CD4-positive, alpha-beta T cell treated with Interferon gamma for 1 hour (primary cell): ENCODE measurements around the gene ZBTB45.
"Not testable (repeated sequence)": the region's sequence is repeated elsewhere in the genome, so short reads cannot be mapped to it uniquely, and the experiment has no call there.

Experiments used
- DNase-seq: peaks from one replicate; pipeline ENCODE4 v3.0.0-alpha.2; 2020

ZBTB45 gene

DNA sequence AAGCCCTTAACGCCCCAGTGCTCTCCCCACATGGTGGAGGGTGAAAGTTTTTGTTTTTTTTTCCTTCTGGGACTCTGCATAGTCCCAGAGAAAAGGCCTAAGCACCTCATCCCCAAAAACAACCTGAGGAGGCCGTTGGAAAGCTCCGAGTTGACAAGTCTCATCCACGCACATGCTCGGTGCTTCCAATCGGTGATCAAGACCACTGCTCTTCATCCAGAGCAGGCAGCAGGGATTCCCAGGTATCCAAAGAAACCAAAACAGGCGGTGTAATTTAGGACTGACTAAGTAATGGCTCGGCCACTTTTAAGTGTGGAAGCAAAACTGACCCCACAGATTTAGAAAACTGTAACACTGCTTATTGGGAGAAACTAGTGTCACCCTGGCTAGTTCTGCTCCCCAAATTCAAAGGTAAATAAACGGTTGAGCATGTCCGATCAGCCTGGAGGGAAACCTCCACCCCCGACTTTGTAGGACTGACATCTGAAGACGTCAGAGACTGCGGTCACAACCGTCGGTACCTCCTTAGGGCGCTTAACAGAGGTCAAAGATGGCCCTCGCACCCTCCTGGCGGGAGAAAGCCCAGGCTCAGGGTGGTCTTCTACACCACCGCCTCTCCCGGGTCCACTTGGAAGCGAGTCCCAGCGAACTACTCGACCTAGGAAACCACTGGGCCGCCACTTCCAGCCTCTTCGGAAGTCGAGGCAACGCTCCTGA, 44.5 kb downstream of the ZBTB45 start:
- no peak for DNase-seq

DNA sequence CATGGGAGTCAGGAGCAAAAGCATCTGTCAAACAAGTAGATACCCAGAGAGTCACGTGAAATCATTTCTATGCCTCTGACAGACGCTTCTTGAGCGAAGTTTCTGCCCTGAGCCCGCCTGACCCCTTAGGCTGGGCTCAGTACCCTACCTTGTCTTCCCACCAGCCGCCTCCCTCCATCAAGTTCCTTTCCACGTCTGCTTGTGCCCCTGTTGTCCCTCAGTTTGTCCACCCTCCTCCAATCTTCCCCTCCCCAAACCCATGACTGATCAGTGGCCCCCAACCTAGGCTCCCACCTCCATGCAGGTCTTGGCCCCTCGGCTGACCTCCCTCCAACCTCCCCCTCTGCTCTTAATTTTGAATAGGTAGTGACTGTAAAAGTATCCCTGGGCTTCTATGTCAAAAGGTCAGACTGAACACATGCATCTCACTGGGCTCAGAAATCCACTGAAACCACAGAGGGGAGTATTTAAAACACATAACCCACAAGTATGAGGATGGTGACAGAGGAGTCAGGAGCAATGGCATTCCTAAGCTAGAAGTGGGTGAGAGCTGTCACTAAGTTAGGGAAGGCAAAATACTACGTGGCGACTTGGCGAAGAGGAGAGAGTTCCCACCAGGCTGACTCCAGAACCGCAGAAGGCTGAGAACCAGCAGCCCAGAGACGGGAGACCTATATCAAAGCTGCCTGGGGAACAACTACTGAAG, 45.2 kb downstream of the ZBTB45 start:
- DNase-seq, result no peak

DNA sequence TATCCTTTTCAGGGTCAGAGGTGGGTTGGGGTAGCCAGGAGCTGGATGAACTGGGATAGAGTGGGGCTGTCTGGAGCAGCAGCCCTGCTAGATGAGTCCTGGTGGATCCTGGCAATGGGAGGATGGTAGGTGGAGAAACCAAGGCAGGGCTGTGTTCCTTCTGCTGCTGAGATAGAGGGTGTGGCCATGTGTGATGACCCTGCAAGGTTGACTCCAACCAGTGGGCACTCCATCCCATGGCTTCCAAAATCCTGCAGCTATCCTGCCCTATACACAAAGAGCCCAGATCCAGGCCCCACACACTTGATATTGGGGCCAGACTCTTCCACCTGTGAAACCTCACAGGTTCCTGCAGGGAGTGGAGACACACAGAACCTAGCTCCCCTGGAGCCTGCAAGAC, 45.8 kb downstream of the ZBTB45 start:
- no peak for DNase-seq

DNA sequence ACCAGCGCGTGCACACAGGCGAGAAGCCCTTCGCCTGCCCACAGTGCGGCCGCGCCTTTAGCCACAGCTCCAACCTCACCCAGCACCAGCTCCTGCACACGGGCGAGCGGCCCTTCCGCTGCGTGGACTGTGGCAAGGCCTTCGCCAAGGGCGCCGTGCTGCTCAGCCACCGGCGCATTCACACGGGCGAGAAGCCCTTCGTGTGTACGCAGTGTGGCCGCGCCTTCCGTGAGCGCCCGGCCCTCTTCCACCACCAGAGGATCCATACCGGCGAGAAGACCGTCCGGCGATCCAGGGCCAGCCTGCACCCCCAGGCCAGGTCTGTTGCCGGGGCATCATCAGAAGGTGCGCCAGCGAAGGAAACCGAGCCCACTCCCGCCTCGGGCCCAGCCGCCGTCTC, 47.9 kb downstream of the ZBTB45 start:
- DNase-seq, result no peak

DNA sequence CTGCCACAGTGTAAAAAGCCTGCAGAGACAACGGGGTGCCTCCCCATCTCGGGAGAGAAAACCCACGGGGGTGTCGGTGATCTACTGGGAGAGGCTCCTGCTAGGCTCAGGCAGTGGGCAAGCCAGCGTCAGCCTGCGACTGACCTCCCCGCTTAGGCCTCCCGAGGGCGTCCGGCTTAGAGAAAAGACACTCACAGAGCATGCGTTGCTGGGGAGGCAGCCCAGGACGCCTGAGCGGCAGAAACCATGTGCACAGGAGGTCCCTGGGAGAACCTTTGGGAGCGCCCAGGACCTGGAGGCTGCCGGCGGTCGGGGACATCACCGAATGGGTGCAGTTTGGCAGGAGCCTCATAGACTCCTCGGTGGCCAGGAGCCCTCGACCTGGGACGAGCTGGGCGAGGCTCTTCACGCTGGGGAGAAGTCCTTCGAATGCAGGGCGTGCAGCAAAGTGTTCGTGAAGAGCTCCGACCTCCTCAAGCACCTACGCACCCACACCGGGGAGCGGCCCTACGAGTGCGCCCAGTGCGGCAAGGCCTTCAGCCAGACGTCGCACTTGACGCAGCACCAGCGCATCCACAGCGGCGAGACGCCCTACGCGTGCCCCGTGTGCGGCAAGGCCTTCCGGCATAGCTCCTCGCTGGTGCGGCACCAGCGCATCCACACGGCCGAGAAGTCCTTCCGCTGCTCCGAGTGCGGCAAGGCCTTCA, 48.6 kb downstream of the ZBTB45 start:
- DNase-seq, result not testable (repeated sequence)

DNA sequence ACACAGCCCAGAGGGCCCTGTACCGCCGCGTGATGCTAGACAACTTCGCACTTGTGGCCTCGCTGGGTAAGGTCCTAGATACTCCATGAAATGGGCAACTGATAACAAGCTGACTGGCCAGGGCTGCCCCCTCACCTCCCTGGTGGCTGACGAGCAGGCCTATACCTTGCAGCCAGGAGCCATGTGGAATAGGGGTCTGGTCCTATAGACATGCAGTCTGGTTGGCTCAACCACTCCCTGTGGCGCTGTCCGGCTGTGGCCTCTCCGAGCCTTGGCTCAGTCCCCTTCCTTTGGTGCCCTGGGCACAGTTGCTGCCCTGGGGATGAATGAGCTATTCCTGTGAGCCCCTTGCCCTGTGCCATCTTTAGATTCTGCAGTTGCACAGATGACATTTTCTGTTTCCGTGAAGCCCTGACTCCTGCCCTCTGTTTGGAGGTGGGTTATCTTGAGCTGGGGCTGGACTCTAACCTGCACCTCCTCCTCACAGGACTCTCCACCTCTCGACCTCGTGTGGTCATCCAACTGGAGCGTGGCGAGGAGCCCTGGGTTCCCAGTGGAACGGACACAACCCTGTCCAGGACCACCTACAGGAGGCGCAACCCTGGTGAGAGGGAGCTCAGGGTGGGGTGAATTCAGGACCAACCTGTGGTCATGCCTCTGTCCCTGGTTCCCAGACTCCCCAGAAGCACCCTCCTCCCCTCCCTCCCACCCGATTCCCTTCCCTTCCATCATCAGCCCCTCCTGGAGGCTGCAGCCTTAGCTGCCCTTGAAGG, 50.2 kb downstream of the ZBTB45 start:
- no peak for DNase-seq

DNA sequence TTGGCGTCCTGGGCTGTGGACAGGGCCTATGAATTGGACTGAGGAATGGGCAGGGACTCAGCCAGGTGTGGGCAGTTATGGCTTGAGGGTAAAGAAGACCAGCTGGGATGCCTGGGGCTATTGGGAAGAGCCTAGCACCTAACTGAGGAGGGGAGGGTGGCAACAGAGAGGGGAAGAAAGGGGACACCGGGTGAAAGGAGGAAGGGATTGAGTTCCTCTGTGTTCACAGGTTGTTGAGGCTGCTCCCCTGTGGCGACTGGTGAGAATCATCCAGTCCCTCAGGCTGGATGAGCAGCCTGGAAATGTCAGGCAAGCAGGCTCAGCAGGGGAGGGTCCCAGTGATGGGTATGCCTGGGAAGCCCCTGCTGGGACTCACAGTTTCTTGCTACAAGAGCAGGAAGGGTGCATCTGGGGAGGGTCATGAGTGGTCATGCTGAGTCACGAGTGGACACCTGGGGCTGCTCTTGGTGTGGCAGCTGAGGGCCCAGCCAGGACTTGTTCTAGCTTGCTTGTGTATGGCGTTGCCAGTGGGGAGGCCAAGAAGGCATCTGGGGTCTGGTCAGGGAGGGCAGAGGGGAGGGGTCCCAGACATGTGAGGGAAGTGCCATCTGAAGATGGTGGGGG, 51.3 kb downstream of the ZBTB45 start:
- no peak for DNase-seq

DNA sequence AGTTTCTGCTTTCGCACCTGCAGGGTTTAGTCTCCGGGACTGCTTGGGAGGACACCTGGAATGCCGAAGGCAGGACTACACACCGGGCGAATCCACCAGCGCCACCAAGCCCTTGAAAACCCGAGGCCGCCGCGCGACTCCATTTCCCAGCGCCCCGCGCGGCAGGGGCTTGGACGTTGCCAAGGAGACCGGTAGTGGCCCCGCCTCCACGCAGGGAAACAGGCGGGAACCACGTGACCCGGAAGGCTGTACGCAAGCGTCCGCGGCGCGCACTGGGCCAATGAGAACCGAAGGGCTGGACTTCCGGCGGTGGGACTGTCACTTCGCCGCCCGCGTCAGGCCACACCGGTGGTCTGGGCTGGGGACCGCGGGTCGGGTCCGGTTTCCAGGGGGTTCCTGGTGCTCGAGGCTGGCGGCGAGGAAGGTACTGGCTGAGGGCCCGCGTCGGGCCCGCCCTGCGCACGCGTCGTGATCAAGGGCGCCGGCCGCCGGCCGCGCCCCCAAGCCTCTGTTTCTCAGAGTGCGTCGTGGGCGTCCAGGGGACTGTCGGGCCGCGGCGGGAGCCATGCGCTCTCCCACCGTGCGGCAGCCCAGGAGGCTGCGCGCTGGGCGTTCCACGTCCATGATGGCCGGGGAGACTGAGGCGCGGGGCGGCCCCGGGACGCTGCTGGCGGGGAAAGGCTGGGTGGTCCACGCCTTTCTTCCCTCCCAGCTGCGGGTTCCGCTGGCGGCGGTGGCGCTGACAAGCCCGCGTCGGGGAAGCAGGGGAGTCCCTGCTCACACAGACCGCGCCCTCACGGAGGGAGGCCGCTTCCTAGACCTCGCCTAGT, 52.6 kb downstream of the ZBTB45 start, which contains the start of gene ZNF324:
Gene ZNF324 (plus strand): TSS at position 321 of the 830 bp plus-strand sequence. CDS start 2,106 bp downstream, outside the sequence.
- DNase-seq, result peak; percentile 95

DNA sequence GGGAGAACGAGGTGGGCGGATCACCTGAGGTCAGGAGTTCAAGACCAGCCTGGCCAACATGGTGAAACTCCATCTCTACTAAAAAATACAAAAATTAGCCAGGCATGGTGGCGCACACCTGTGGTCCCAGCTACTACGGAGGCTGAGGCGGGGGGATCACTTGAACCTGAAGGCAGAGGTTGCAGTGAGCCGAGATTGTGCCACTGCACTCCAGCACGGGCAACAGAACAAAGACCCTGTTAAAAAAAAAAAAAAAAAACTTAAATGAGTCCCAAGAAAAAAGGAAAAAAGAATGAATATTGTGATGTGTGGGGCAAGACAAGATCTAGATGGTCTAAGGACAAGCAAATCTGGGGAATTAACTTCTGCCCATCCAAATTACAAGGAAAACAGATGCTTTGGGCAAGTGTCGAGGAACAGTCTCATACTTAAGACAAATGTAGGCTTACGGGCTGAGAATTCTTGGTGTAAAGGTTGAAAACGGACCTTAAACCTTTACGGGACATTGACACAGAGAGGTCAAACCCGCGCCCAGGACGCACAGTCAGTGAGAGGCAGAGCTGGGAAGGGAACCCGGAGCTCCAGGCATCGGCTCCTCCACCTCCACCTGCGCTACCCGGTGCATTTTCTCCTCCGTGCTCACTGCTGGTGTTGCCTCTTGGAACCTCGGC, 53.4 kb downstream of the ZBTB45 start:
- DNase-seq, result no peak
